Gastrocnemius medialis (tissue), 4 donors: ENCODE results near the gene UBR2. TPM values are rescaled to one million over a fixed set of nuclear protein-coding genes. Genes with fewer than 3 reads are reported as not detected.

Source experiments
- ATAC-seq, 2 donors: fragments of 150-250 bp; one replicate each; pipeline ENCODE4 v1.9.1; 2016
- DNase-seq, 2 donors: peaks; one replicate each; pipeline ENCODE4 v3.0.0-alpha.2; 2019
- H3K27ac ChIP-seq, 4 donors: fragments of 200-600 bp; sonication (generic); 1 replicate in 1 of 4; 2 replicates in 3 of 4; pipeline ENCODE4 v1.5.1; 2016 to 2018; ENCODE audit warnings: mild to moderate bottlenecking in 2 of 4, moderate library complexity in 1 of 4
- H3K27me3 ChIP-seq, 3 donors: fragments of 200-600 bp; sonication (generic) in 2 of 3; 1 replicate in 1 of 3; 2 replicates in 2 of 3; pipeline versions ENCODE4 v1.5.1 to v1.6.0; 2016 to 2019; ENCODE audit warnings: mild to moderate bottlenecking in 1 of 3, moderate library complexity in 1 of 3
- H3K36me3 ChIP-seq, 2 donors: fragments of 200-600 bp; sonication (generic) in 1 of 2; one replicate each; pipeline ENCODE4 v1.5.1; 2017 to 2018
- H3K4me1 ChIP-seq, 2 donors: fragments of 200-600 bp; sonication (generic) in 1 of 2; one replicate each; pipeline ENCODE4 v1.5.1; 2016 to 2017; ENCODE audit warnings: mild to moderate bottlenecking in 2 of 2
- H3K4me3 ChIP-seq, 4 donors: fragments of 200-600 bp; sonication (generic) in 3 of 4; 1 replicate in 1 of 4; 2 replicates in 3 of 4; pipeline ENCODE4 v1.5.1; 2016 to 2019; ENCODE audit warnings: mild to moderate bottlenecking in 2 of 4
- H3K9me3 ChIP-seq, 3 donors: fragments of 200-600 bp; sonication (generic) in 2 of 3; 1 replicate in 1 of 3; 2 replicates in 2 of 3; pipeline ENCODE4 v1.5.1; 2016 to 2019
- CTCF ChIP-seq, 5 experiments: fragments of 450-650 bp in 3 of 5; fragments of 200-600 bp in 2 of 5; sonication (generic) in 2 of 5; IDR thresholded peaks in 4 of 5; conservative IDR thresholded peaks in 1 of 5; 1 replicate in 4 of 5; 2 replicates in 1 of 5; pipeline ENCODE4 v1.5.1; 2016 to 2019; ENCODE audit warnings: antibody characterized with exemption in 5 of 5, mild to moderate bottlenecking in 3 of 5, moderate library complexity in 3 of 5
- POLR2A ChIP-seq, 2 donors: fragments of 450-650 bp; IDR thresholded peaks; one replicate each; pipeline ENCODE4 v1.6.1; 2017; ENCODE audit warnings: antibody characterized with exemption in 2 of 2, mild to moderate bottlenecking in 2 of 2, moderate library complexity in 2 of 2
- in situ Hi-C, 4 donors: fragments of 200-750 bp; cut with MboI; loops; one replicate each; pipeline versions ENCODE4 v1.15.0 to v1.8.0; 2017; ENCODE audit warnings: low sequenced_read_pairs in 4 of 4
- intact Hi-C: fragments of 100-400 bp; cut with DNase I; formaldehyde crosslinking; loops from one replicate; pipeline ENCODE4 v1.15.1; 2023; ENCODE audit warnings: low total_unique reads
- total RNA-seq, 4 donors: library from RNA; depleted of rRNA; stranded (reverse); fragments of >200 nt; gene quantifications; one replicate each; pipeline versions ENCODE4 v1.1.0 to v1.2.3, GENCODE V29; 2016

Gene UBR2
- total RNA-seq, 4 donors from 2014 or later: 40.8 to 46.2 (median 44.7) TPM

DNA sequence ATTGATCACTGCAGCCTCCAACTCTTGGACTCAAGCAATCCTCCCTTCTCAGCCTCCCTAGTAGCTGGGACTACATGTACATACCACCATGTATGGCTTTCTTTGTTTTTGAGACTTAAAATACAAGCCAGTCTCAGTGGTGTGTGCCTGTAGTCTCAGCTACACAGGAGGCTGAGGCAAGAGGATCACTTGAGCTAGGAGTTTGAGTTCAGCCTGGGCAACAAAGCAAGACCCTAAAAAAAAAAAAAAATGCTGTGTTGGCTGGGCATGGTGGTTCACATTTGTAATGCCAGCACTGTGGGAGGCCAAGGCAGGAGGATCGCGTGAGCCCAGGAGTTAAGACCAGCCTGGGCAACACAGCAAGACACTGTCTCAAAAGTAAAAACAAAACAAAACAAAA, 51.7 kb downstream of the UBR2 start:
- DNase-seq (no peak), ATAC-seq (no peak)
- H3K27me3 ChIP-seq: no peaks in the 10 kb centered on the region
- H3K36me3 ChIP-seq: peaks cover 0 to 38% of the 10 kb centered on the region in 2 donors
- H3K27ac ChIP-seq: no peak overlapping the region
- H3K9me3 ChIP-seq: no peaks in the 10 kb centered on the region
- H3K4me3 ChIP-seq: no peak overlapping the region
- in situ Hi-C loops (no loop called here), intact Hi-C loops (loop anchor here (5.0 kb wide), 1 partner anchor 38 kb away; no protein-coding TSS in a partner anchor)
- TF ChIP-seq CTCF (IDR thresholded peaks at IDR 0.05 in 4 of 5, conservative IDR thresholded peaks at IDR 0.05 in 1 of 5): no peak
- no peak for TF ChIP-seq POLR2A (IDR thresholded peaks at IDR 0.05)
- peaks cover 4 to 10% of the 10 kb centered on the region in 2 donors for H3K4me1 ChIP-seq

- H3K27ac ChIP-seq: peak overlapping the region; percentile 9 to 79 (median 76)
- H3K4me1 ChIP-seq: peaks cover 4 to 10% of the 10 kb centered on the region in 2 donors
- no peaks in the 10 kb centered on the region for H3K27me3 ChIP-seq
- DNase-seq (no peak), ATAC-seq (no peak)
- TF ChIP-seq POLR2A (IDR thresholded peaks at IDR 0.05): no peak
- no peak for TF ChIP-seq CTCF (IDR thresholded peaks at IDR 0.05 in 4 of 5, conservative IDR thresholded peaks at IDR 0.05 in 1 of 5)
- no peak overlapping the region for H3K4me3 ChIP-seq
- H3K36me3 ChIP-seq: peaks cover 0 to 38% of the 10 kb centered on the region in 2 donors
- H3K9me3 ChIP-seq: no peaks in the 10 kb centered on the region
- in situ Hi-C loops: no loop called here
- intact Hi-C loops: loop anchor here (5.0 kb wide), 1 partner anchor 39 kb away; no protein-coding TSS in a partner anchor
Observed at GRCh38 chr6:42616716-42617115, 52.9 kb downstream of the UBR2 start.

DNA sequence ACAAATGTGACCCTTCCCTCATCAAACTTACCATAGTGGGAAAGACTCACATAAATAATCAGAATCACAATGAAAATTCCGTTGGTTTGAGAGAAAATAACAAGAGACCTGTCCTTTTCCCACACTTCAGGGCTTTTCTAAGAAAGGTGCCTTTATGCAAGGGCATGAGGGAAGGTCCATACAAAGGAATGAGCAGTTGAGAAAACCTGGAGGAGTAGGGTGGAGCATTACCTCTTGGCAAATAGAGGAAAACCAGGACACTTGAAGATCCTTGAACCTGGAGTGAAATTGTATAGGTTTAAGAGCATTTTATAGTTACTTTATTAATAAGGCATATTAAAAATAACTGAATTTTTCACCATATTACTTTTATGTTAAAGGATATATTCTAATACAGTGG, 54.3 kb downstream of the UBR2 start:
- Histone ChIP-seq H3K4me1 (peaks cover 4 to 10% of the 10 kb centered on the region in 2 donors), H3K9me3 (no peaks in the 10 kb centered on the region), H3K27ac (peak overlapping the region; percentile 74 to 79 (median 78)), H3K36me3 (peaks cover 0 to 33% of the 10 kb centered on the region in 2 donors), H3K27me3 (no peaks in the 10 kb centered on the region), H3K4me3 (no peak overlapping the region)
- ATAC-seq: peak in 1 of 2 donors; percentile 27
- in situ Hi-C loops: no loop called here
- intact Hi-C loops: loop anchor here (5.0 kb wide), 1 partner anchor 41 kb away; no protein-coding TSS in a partner anchor
- TF ChIP-seq POLR2A (IDR thresholded peaks at IDR 0.05) (no peak), CTCF (IDR thresholded peaks at IDR 0.05 in 4 of 5, conservative IDR thresholded peaks at IDR 0.05 in 1 of 5) (no peak)
- no peak for DNase-seq

GRCh38 chr6:42618686-42619085, 54.9 kb downstream of the UBR2 start:
- H3K27ac ChIP-seq: peak overlapping the region; percentile 74 to 79 (median 78)
- H3K4me3 ChIP-seq: no peak overlapping the region
- intact Hi-C loops (loop anchor here (5.0 kb wide), 1 partner anchor 41 kb away; no protein-coding TSS in a partner anchor), in situ Hi-C loops (no loop called here)
- no peaks in the 10 kb centered on the region for H3K27me3 ChIP-seq
- no peaks in the 10 kb centered on the region for H3K9me3 ChIP-seq
- H3K36me3 ChIP-seq: peaks cover 0 to 33% of the 10 kb centered on the region in 2 donors
- TF ChIP-seq POLR2A (IDR thresholded peaks at IDR 0.05) (no peak), CTCF (IDR thresholded peaks at IDR 0.05 in 4 of 5, conservative IDR thresholded peaks at IDR 0.05 in 1 of 5) (no peak)
- H3K4me1 ChIP-seq: peaks cover 4 to 10% of the 10 kb centered on the region in 2 donors
- DNase-seq: peak; percentile 49 to 59
- peak; percentile 93 to 98 for ATAC-seq
